ENCODE results near the gene SNAPC2.

- no peak for TF ChIP-seq POLR2A (IDR thresholded peaks at IDR 0.05)
- TF ChIP-seq CTCF (IDR thresholded peaks at IDR 0.05) = no peak
These were observed 48.8 kb downstream of the SNAPC2 start for GRCh38 chr19:7968796-7969554.

Data from adrenal gland (tissue), 5 donors.